GM19043 (cell line): ENCODE results near the gene NELL1.
"Not testable (repeated sequence)": the region's sequence is repeated elsewhere in the genome, so short reads cannot be mapped to it uniquely, and the experiment has no call there.

ENCODE experiments used
- ATAC-seq: cut with Tn5 transposase; IDR thresholded peaks from one replicate; pipeline ENCODE4 v1.9.1; 2021; ENCODE audit warnings: low read depth; ENCODE audit not compliant: unreplicated experiment

Gene NELL1

DNA sequence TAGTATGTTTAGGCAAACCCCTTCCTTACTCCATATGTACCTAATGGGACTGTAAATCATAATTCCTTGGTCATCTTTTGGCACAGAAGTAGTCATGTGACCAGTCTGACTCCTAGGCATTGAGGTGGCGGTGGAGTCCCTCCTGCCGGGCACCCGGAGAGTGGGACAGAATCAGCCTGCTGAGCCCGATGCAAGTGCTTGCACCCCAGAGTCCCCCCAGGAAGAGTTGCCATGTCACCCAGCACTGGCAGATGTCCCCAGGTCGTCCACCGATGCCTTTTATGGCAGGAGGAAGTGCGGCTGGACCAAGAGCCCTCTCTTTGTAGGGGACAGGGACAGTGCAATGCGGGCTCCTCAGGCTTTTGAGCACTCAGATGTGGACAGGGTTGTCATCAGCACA, 500.3 kb downstream of the NELL1 start:
- no peak for ATAC-seq

DNA sequence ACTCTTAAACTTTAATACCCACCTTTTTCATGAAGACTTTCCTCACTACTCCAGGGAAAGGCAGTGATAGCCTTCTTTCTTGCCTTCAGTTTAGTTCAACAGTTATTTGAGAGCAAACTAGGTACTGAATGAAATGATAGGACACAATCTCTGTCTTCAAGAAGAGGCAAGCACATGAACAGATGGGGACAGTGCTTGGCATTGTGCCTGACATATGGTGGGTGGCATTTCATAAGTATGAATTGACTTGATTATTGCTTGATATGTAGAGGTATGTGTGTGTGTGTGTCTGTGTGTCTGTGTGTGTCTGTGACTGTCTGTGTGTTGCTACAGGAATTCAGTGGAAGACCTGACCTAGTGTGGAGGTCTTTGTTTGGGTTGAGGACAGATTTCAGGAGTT, 504.1 kb downstream of the NELL1 start:
- ATAC-seq: no peak

DNA sequence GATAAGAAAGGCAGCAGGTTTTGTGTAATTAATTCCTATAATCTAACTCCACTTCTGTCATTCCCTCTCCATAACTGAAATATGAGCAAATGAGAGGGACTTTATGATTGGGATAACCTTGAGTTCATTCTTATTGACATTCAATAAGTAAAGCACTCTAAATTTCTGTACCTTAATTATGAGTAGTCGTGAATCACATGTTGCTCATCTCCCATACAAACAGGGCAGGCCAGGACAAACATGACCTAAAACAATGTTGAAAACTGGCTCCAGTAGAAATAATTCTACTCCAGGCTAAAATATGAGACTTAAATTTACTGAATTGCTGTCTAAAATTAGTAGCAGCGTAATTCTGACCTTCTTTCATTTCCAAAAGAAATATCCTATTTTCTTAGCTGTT, 505.4 kb downstream of the NELL1 start:
- no peak for ATAC-seq

DNA sequence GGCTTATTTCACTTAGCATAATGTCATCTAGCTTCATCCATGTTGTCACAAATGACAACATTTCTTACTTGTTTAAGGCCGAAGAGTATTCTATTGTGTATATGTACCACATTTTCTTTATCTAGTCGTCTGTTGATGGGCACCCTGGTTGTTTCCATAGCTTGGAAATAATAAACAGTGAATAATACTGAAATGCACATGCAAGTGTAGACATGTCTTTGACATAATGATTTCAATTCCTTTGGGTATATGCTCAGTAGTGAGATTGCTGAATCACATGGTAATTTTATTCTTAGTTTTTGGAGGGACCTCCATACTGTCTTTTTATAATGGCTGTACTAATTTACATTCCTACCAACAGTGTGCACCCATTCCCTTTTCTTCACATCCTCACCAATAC, 508.0 kb downstream of the NELL1 start:
- ATAC-seq: no peak

DNA sequence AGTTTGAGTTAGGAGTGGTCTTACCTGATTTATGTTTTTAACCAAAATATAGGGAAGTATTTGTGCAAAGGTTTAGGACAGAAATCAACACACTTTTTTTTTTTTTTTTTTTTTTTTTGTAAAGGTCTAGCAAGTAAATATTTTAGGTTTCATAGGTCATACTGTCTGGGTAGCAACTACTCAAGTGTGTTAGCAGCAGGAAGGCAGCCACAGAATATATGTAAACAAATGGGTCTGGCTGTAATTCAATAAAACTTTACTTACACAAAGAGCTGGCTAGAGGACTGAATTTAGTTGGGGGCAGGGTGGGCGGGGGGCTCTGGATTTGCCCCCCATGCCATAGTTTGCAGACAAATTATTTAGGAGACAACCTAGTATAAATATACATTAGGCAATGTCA, 510.4 kb downstream of the NELL1 start:
- ATAC-seq: no peak

DNA sequence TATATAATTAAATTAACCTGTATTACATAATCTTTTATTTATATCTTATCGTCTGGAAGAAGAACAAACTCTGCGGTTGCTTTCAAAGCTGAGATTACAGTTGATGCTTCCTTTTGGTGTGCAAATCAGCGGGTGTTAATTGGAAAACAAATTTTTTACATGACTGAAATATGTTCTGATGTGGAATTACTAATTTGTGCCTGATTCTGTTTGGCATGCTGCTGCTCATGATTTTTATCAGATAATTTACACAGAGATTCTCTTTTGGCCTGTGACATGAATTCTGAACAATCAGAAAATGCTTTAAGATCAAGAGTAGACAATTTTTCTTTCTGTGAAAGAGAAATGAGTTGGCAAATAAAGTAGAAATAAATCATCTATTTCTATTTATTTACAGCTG, 510.8 kb downstream of the NELL1 start:
- no peak for ATAC-seq

DNA sequence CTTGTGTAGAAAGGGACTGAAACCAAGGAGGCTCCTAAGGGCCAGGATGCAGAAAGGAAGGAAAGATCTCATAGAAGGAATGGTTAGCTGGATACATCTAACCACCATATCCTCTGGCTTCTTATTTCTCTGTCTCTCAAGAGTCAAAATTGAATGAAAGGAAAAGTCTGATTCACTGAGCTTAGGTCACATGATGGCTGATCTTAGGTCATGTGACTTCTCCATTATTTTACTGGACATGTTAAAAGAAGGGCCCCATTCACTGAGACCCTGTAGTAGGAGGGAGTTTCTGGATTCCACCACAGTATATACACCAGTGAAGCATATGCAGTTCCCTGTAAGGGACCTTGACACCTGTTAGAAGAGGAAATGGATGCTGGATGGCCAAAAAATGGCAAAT, 516.6 kb downstream of the NELL1 start:
- no peak for ATAC-seq

DNA sequence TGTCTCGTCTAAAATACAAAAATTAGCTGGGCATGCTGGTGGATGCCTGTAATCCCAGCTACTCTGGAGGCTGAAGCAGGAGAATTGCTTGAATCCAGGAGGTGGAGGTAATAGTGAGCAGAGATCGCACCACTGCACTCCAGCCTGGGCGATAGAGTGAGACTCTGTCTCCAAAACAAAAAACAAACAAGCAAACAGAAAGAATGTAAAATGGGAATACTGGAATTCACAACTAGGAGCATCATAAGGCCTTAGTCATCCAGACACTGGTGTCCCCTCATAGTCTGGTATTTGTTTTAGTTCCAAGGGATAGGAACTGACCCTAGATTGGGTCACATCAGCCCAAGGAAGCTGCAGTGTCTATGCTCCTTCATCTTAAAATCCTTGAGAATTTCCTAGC, 520.8 kb downstream of the NELL1 start:
- no peak for ATAC-seq

DNA sequence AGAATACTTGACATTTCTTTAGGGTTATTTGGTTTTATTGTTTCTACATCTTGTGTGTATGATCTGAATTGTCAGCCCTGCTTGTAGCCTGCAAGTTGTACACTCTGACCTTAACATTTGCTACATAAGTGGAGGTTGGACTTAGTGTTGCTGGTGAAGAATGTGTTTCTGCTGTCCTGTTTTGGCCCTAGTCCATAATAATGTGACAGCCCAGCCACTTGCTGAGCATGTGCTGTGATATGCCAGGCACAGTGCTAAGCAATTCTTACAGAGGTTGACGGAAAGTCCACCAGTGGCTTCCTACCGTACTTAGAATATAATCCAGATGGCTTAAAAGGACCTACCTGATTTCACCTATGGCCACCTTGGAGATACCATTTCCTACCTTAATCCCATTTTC, 526.6 kb downstream of the NELL1 start:
- no peak for ATAC-seq

DNA sequence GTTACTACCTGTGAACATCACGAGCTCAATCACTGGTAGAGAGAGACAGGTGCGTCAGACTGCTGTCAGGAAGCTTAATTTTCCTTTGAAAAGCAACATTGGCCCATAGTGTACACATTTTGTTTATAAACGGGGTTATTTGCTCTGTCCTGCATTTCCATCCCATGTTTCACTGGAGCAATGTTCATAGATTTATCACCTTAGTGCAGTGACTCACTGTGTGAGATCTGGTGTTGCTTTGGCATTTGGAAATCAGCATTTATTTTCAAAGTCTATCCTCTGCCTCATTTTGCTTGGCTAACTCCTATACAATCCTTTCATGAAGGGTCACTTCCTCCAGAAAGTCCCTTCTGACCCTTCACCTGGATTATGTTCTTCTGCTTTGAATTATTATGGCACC, 529.1 kb downstream of the NELL1 start:
- ATAC-seq: no peak

DNA sequence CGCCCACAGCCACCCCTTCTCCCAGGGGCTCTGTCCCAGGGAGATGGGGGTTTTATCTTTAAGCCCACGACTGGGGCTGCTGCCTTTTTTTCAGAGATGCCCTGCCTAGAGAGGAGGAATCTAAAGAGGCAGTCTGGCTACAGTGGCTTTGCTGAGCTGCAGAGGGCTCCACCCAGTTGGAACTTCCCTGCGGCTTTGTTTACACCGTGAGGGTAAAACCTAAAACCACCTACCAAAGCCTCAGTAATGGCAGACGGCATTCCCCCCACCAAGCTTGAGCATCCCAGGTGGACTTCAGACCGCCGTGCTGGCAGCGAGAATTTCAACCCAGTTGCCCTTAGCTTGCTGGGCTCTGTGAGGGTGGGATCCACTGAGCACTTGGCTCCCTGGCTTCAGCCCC, 535.8 kb downstream of the NELL1 start:
- no peak for ATAC-seq

DNA sequence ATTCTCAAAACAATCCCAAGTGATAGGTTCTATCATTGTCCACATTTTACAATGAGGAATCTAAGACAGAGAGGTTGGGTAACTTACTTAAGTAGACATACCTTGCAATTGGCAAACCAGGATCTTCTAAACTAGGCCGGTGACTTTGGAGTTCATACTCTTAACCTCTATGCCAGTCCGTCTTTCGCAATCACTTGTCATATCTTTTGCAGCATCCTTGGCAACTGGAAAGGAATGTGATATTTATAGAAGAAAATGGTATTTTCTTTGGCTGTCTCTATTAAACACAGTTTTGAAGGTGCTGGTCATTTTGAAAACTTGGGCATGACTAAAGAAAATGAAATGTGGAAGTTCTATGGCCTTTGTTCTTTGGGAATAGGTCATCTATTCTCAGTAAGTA, 556.5 kb downstream of the NELL1 start:
- no peak for ATAC-seq

DNA sequence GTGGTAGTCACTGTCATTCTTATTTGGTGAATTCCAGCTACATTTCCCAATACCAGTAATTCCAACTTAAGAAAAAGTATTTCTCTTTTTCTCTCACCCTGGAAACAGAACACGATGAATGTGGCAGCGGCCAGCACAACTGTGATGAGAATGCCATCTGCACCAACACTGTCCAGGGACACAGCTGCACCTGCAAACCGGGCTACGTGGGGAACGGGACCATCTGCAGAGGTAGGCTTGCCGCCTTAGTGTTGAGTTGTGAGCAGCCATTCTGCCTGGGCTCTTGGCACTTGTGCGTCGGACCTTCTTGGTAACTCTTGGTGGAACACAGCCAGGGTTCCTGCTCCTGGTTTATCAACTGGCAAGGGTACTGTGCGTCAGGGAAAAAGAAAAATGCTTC, 559.8 kb downstream of the NELL1 start:
- ATAC-seq: no peak

DNA sequence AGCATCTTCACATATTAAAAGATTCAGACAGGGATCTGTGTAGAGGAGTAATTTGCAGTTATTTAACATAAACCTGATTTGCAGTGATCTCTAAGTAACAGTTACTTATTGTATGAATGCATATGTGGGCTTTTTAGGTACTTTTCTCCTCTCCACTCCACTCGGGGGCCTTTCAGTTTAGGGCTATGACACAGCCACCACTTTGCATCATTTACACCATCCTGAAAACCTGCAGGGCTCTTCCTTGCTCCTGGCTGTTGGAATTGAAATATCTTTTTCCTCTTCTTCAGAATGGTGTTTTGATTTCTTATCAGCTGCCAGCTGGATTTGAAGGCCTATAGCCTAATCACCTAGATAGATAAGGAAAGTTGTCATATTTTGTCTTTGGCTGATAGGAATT, 580.8 kb downstream of the NELL1 start:
- ATAC-seq: no peak

DNA sequence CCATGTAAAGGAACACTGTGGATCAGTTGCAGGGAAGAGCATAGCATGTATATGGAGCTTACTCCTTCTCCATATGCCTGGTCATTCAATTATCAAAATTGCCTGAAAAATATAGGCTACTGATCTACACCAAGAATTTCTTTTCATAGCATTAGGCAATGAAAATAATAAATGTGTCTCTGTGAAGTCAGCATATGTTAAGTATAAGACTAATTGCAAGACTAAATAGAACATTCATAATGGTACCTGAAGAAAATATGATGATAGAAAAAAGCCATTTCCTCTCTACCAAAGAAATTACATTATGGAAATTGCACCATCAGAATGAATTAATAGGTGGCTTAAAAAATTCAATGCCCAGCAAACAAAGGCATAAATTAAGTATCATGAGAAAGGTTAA, 584.7 kb downstream of the NELL1 start:
- ATAC-seq: no peak

DNA sequence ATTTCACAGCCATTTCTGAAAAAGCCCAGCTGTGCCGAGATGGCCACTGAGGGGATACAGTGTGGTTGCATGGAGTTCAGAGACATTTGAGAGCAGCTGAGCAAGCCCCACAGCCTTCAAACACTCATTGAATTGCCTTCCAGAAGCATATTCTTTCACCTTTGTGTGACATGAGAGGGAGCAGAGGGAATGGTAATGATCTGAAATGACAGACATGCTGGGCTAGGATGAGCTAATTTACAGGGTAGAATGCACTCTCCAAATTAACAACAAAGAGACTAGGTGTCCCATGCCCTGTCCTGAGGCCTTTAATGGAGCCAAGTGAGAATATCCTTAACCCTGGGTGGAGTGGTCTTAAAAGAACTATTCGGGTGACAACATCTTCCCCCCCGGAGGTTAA, 585.4 kb downstream of the NELL1 start:
- no peak for ATAC-seq

DNA sequence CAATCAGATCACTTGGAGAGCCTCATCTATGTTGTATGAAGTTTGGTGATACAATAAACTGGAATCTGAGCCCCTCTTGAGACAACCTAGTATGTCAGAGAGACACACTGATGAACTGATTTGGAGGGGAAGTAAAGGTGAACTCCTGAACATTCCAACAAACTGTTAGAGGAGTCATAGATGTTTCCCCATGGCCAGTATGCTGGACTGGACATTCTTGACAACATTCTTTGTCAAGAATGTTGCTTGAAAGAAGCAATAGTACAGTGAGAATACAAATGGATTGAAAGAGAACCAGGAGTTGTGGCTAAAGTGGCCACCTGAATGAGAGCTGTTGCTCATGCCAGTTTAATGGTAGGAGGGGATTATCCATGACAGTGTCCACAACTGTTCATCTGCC, 588.1 kb downstream of the NELL1 start:
- ATAC-seq: no peak

DNA sequence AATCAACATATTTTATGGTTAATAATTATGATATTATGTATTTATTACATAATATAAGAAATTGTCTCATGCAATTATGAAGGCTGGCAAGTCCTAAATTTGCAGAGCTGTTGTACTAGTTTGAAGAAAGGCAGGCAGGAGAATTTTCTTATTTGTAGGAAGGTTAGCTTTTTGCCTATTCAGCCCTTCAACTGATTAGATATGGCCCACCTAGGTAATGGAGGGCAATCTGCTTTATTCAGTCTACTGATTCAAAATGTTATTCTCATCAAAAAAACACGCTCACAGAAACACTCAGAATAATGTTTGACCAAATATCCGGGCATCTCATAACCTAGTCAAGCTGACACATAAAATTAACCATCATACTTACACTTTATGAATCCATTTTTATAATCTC, 589.0 kb downstream of the NELL1 start:
- ATAC-seq: no peak

DNA sequence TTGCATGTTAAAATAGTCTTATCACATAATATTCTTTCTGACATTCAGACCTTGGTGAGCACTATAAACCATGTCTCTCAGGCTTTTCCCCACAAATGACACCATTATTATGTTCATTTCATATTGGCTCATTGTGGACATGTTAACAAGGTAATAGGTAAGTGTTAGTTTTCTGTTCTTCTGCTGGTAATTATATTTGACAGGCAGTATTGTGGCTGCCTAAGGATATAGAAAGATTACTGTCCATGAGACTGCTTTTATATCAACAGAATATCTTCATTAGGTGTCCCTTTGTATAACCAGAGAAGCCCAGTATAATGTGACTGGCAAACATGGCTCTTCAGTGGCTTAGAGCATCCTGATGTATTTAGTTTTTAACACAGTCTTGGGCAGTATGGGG, 590.7 kb downstream of the NELL1 start:
- no peak for ATAC-seq

DNA sequence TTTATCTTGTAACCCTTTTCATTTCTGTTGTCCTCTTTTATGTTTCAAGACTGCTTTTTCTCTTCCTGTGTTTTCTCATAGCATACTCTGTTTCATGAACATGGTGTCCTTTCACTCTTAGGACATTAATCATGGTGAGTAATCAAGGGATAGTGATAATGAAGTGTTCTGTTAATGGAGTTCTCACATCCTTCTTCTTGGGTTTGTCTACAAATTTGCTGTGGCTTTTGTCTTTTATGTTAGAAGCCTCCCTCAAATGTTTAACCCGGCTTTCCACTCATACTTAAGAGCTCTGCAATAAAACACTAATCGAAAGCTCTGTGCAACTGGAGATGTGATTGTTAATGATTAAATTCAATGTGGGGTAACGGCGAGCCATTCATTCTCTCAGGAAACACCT, 593.6 kb downstream of the NELL1 start:
- no peak for ATAC-seq

DNA sequence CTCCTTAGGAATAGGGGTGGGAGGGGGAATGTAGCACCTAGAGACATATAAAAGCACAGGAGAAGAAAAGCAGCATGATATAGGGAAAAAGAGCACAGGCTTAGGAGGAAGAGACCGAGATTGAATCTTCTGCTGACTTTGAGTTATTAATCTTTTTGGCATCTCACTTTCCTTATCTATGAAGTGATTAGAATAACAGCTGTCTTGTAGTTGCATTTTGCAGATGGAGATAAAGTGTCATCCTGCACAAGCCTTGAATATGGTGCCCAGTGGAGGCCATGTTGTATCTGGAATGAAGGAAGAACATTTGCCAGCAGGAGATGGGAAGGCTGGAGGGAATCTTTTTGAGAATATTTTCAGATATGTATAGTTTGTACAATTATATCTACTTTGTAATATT, 594.7 kb downstream of the NELL1 start:
- ATAC-seq: no peak

DNA sequence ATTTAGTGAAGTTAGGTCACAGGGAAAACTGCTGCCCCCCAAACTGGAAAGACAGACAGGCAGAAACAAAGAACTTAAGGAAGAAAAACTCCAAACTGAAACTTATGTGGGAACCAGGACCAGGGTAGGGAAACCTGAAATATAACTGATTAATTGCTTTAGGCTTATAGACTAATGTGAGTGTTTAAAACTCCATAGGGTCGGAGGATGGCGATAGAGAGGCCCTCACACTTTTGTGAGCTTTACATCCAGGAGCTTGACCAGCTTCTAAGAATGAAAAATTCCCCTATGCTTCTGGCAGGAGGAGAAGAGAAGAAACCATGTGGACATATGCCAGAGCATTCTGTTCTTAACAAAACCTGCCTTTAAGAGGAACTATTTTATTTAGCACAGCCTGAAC, 598.6 kb downstream of the NELL1 start:
- no peak for ATAC-seq

DNA sequence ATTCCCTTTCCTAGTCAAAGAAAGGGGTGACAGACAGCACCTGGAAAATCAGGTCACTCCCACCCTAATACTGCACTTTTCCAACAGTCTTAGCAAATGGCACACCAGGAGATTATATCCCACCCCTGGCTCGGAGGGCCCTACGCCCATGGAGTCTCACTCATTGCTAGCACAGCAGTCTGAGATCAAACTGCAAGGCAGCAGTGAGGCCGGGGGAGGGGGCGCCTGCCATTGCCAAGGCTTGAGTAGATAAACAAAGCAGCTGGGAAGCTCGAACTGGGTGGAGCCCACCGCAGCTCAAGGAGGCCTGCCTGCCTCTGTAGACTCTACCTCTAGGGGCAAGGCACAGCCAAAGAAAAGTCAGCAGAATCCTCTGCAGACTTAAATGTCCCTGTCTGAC, 602.8 kb downstream of the NELL1 start:
- ATAC-seq: not testable (repeated sequence)

DNA sequence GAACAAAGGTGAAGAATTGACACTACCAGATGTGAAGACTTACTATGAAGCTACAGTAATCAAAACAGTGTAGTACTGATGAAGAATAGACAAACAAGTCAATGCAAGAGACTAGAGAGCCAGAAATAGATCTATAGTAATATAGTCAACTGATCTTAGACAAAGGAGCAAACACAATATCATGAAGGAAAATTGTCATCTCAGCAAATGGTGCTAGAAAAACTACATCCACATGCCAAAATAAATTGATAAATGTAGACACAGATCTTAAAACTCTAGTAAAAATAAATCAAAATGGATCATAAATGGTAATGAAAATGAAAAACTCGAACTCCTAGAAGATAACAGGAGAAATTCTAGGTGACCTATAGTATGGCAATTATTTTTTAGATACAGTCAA, 609.5 kb downstream of the NELL1 start:
- ATAC-seq: no peak
